Measurements from ENCODE around the gene SLC29A2.

The SLC29A2 gene

DNA sequence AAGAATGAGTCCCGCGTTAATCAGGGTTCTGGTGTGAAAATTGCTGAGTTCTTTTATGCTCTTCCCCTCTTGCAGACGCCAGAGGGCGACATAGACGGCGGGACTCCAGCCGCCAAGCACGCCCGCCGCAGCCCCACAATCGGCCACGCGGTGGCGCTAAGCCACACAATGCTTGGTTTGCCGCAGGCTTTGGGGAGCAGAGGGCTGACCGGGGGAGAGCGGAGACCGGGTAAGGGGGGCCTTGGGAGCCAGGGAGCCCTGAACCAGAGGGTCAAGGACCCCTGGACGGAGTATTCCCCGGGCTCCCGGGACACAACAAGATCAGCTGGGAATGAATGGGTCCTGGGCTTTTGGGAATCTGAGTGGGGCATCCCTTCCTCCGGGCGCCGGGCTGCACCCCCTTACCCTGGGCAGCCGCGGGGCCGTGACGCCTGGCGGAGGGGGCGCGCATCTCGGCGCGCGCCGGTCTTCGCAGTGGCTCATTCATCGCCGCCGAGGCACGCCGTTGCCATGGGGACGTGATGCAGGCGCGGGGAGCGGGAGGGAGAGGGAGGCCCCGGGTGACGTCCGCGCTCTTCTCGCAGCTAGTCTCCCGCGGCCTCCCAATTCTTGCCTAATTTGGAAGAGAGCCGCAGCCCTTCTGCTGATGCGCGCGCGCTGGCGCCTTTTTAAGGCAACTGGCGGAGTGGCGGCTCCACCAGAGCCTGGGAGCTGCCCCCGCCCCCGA, 37.1 kb upstream of the SLC29A2 start (continued):
- TF ChIP-seq ZNF335 (tag by site-specific recombination; conservative IDR thresholded peaks at IDR 0.05) (peak; percentile 92), ZNF366 (tag by site-specific recombination; conservative IDR thresholded peaks at IDR 0.05) (0 out of 2 replicates have a peak, but pooled peaks have one; percentile 35), HOXC10 (CRISPR knock-in tag; IDR thresholded peaks at IDR 0.05) (no peak), ZNF791 (tag by site-specific recombination; IDR thresholded peaks at IDR 0.05) (no peak), ZNF585B (tag by site-specific recombination; IDR thresholded peaks at IDR 0.05) (no peak), ZNF473 (tag by site-specific recombination; IDR thresholded peaks at IDR 0.05) (no peak), WT1 (tag by site-specific recombination; IDR thresholded peaks at IDR 0.05) (0 out of 2 replicates have a peak, but pooled peaks have one; percentile 32), ZFP37 (tag by site-specific recombination; IDR thresholded peaks at IDR 0.05) (peak; percentile 73), SCRT2 (tag by site-specific recombination; IDR thresholded peaks at IDR 0.05) (no peak), ZNF37A (tag by site-specific recombination; IDR thresholded peaks at IDR 0.05) (no peak), ZNF623 (tag by site-specific recombination; IDR thresholded peaks at IDR 0.05) (no peak), ZNF747 (tag by site-specific recombination; IDR thresholded peaks at IDR 0.05) (no peak), ZNF146 (tag by site-specific recombination; IDR thresholded peaks at IDR 0.05) (no peak), ZNF211 (tag by site-specific recombination; IDR thresholded peaks at IDR 0.05; ENCODE audit: low read depth) (no peak), ZBTB17 (tag by site-specific recombination; IDR thresholded peaks at IDR 0.05) (peak; percentile 77), ZNF776 (tag by site-specific recombination; IDR thresholded peaks at IDR 0.05; ENCODE audit: borderline replicate concordance) (no peak), GLI4 (tag by site-specific recombination; IDR thresholded peaks at IDR 0.05) (no peak), ZNF843 (tag by site-specific recombination; IDR thresholded peaks at IDR 0.05) (no peak; the same call in 1 of the 2 replicates), ZNF223 (tag by site-specific recombination; IDR thresholded peaks at IDR 0.05) (peak; percentile 88), ZNF629 (tag by site-specific recombination; IDR thresholded peaks at IDR 0.05) (peak; percentile 80), KLF9 (tag by site-specific recombination; IDR thresholded peaks at IDR 0.05; ENCODE audit: low read depth) (0 out of 2 replicates have a peak, but pooled peaks have one; percentile 3)
- TF ChIP-seq, protein P1, sequence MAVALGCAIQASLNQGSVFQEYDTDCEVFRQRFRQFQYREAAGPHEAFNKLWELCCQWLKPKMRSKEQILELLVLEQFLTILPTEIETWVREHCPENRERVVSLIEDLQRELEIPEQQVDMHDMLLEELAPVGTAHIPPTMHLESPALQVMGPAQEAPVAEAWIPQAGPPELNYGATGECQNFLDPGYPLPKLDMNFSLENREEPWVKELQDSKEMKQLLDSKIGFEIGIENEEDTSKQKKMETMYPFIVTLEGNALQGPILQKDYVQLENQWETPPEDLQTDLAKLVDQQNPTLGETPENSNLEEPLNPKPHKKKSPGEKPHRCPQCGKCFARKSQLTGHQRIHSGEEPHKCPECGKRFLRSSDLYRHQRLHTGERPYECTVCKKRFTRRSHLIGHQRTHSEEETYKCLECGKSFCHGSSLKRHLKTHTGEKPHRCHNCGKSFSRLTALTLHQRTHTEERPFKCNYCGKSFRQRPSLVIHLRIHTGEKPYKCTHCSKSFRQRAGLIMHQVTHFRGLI (tag by site-specific recombination; IDR thresholded peaks at IDR 0.05), result no peak
- TF ChIP-seq, protein P2, sequence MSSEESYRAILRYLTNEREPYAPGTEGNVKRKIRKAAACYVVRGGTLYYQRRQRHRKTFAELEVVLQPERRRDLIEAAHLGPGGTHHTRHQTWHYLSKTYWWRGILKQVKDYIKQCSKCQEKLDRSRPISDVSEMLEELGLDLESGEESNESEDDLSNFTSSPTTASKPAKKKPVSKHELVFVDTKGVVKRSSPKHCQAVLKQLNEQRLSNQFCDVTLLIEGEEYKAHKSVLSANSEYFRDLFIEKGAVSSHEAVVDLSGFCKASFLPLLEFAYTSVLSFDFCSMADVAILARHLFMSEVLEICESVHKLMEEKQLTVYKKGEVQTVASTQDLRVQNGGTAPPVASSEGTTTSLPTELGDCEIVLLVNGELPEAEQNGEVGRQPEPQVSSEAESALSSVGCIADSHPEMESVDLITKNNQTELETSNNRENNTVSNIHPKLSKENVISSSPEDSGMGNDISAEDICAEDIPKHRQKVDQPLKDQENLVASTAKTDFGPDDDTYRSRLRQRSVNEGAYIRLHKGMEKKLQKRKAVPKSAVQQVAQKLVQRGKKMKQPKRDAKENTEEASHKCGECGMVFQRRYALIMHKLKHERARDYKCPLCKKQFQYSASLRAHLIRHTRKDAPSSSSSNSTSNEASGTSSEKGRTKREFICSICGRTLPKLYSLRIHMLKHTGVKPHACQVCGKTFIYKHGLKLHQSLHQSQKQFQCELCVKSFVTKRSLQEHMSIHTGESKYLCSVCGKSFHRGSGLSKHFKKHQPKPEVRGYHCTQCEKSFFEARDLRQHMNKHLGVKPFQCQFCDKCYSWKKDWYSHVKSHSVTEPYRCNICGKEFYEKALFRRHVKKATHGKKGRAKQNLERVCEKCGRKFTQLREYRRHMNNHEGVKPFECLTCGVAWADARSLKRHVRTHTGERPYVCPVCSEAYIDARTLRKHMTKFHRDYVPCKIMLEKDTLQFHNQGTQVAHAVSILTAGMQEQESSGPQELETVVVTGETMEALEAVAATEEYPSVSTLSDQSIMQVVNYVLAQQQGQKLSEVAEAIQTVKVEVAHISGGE (tag by site-specific recombination; conservative IDR thresholded peaks at IDR 0.05; ENCODE audit: low read depth), result no peak
- TF ChIP-seq, protein P3, sequence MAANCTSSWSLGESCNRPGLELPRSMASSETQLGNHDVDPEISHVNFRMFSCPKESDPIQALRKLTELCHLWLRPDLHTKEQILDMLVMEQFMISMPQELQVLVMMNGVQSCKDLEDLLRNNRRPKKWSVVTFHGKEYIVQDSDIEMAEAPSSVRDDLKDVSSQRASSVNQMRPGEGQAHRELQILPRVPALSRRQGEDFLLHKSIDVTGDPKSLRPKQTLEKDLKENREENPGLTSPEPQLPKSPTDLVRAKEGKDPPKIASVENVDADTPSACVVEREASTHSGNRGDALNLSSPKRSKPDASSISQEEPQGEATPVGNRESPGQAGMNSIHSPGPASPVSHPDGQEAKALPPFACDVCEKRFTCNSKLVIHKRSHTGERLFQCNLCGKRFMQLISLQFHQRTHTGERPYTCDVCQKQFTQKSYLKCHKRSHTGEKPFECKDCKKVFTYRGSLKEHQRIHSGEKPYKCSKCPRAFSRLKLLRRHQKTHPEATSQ (tag by site-specific recombination; IDR thresholded peaks at IDR 0.05), result no peak
- TF ChIP-seq, protein P4, sequence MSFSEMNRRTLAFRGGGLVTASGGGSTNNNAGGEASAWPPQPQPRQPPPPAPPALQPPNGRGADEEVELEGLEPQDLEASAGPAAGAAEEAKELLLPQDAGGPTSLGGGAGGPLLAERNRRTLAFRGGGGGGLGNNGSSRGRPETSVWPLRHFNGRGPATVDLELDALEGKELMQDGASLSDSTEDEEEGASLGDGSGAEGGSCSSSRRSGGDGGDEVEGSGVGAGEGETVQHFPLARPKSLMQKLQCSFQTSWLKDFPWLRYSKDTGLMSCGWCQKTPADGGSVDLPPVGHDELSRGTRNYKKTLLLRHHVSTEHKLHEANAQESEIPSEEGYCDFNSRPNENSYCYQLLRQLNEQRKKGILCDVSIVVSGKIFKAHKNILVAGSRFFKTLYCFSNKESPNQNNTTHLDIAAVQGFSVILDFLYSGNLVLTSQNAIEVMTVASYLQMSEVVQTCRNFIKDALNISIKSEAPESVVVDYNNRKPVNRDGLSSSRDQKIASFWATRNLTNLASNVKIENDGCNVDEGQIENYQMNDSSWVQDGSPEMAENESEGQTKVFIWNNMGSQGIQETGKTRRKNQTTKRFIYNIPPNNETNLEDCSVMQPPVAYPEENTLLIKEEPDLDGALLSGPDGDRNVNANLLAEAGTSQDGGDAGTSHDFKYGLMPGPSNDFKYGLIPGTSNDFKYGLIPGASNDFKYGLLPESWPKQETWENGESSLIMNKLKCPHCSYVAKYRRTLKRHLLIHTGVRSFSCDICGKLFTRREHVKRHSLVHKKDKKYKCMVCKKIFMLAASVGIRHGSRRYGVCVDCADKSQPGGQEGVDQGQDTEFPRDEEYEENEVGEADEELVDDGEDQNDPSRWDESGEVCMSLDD (tag by site-specific recombination; IDR thresholded peaks at IDR 0.05), result peak; percentile 98
- TF ChIP-seq, protein P5, sequence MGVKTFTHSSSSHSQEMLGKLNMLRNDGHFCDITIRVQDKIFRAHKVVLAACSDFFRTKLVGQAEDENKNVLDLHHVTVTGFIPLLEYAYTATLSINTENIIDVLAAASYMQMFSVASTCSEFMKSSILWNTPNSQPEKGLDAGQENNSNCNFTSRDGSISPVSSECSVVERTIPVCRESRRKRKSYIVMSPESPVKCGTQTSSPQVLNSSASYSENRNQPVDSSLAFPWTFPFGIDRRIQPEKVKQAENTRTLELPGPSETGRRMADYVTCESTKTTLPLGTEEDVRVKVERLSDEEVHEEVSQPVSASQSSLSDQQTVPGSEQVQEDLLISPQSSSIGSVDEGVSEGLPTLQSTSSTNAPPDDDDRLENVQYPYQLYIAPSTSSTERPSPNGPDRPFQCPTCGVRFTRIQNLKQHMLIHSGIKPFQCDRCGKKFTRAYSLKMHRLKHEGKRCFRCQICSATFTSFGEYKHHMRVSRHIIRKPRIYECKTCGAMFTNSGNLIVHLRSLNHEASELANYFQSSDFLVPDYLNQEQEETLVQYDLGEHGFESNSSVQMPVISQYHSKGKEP (tag by site-specific recombination; IDR thresholded peaks at IDR 0.05), result no peak
- TF ChIP-seq, protein P6, sequence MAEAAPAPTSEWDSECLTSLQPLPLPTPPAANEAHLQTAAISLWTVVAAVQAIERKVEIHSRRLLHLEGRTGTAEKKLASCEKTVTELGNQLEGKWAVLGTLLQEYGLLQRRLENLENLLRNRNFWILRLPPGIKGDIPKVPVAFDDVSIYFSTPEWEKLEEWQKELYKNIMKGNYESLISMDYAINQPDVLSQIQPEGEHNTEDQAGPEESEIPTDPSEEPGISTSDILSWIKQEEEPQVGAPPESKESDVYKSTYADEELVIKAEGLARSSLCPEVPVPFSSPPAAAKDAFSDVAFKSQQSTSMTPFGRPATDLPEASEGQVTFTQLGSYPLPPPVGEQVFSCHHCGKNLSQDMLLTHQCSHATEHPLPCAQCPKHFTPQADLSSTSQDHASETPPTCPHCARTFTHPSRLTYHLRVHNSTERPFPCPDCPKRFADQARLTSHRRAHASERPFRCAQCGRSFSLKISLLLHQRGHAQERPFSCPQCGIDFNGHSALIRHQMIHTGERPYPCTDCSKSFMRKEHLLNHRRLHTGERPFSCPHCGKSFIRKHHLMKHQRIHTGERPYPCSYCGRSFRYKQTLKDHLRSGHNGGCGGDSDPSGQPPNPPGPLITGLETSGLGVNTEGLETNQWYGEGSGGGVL (tag by site-specific recombination; IDR thresholded peaks at IDR 0.05), result peak; percentile 15; the same call in 1 of the 2 replicates

All from HEK293 (cell line).